Pancreas (tissue), 10 donors: Measurements from ENCODE around the gene GATA2. TPM values are rescaled to one million over a fixed set of nuclear protein-coding genes. Genes with fewer than 3 reads are reported as not detected.
A peak's percentile ranks its signal among the peaks of the same experiment; 100 is the strongest.

ENCODE experiments used
- ATAC-seq, 4 donors: fragments of 200-7000 bp; cut with Tn5 transposase; one replicate each; pipeline versions ENCODE4 v1.8.0 to v1.9.1; 2020; ENCODE audit warnings: mild to moderate bottlenecking in 4 of 4, moderate library complexity in 4 of 4
- DNase-seq, 6 donors: peaks; one replicate each; pipeline ENCODE4 v3.0.0-alpha.2; 2020
- FAIRE-seq: peaks from 2 replicates; lab custom pipeline; 2012; peaks lifted over from hg19 to GRCh38; lab: Jason Lieb, UNC
- H3K27ac ChIP-seq, 4 donors: fragments of 200-600 bp; sonication (generic); 1 replicate in 3 of 4; 2 replicates in 1 of 4; pipeline versions ENCODE4 v1.5.0 to v1.8.0; 2020
- H3K27me3 ChIP-seq, 4 donors: fragments of 200-600 bp; one replicate each; pipeline ENCODE4 v1.8.0; 2021
- H3K36me3 ChIP-seq, 3 donors: fragments of 200-600 bp; sonication (generic) in 1 of 3; one replicate each; pipeline versions ENCODE4 v1.5.0 to v1.8.0; 2020 to 2021
- H3K4me1 ChIP-seq, 3 donors: fragments of 200-600 bp; one replicate each; pipeline ENCODE4 v1.8.0; 2021
- H3K4me3 ChIP-seq, 4 donors: fragments of 200-600 bp; sonication (generic) in 2 of 4; one replicate each; pipeline versions ENCODE4 v1.5.0 to v1.8.0; 2020 to 2021
- H3K9me3 ChIP-seq, 4 donors: fragments of 200-600 bp; one replicate each; pipeline ENCODE4 v1.8.0; 2021
- WGBS, 2 donors: extraction: QIAGEN DNeasy Blood & Tissue Kit; methylation state at CpG; one replicate each; pipeline ENCODE4 v1.1.7; 2013; 5-methylcytosine and 5-hydroxymethylcytosine counted together
- intact Hi-C, 3 donors: fragments of 100-400 bp; cut with DNase I; formaldehyde crosslinking; loops; one replicate each; pipeline versions ENCODE4 v1.11.1 to v1.14.2; 2022
- polyA plus RNA-seq, 2 donors: library from polyadenylated mRNA; stranded (reverse); fragments of 200-250 nt; gene quantifications; one replicate each; pipeline ENCODE4 v1.2.3, GENCODE V29; 2013
- total RNA-seq, 6 donors: library from RNA; stranded (reverse); fragmentation: NEBNext Ultra II Directional in 4 of 6; extraction: Animal tissue kit (Norgen Biotek cat#: 25700) in 4 of 6; gene quantifications; one replicate each; pipeline versions ENCODE4 v1.2.1 to v1.2.4, GENCODE V29; 2021 to 2023
- TF ChIP-seq, protein P1 (sequence below), 4 donors: fragments of 200-600 bp; sonication (generic) in 3 of 4; IDR thresholded peaks; one replicate each; pipeline versions ENCODE4 v1.5.0 to v1.8.0; 2021; ENCODE audit warnings: antibody characterized with exemption in 4 of 4
- donor health status: healthy with polysubstance abuse.
- donor health status: DM: no; HTN: no; CAD: no; lungs with moderate emphysema.
- donor health status: DM: no; HTN: no; CAD: no.
- donor health status: control.
- donor health status: control.
- donor health status: Bipolar disorder and iron deficiency.
- donor health status: DM: yes; HTN: yes; CAD: no.
- donor health status: DM: no; HTN: no; CAD: no.
- donor health status: DM: no; HTN: no; CAD: no.
- donor health status: DM: yes; HTN: yes; CAD: no.

Gene GATA2
- total and polyA plus RNA-seq, 8 donors, result 6.2 to 17.1 (median 11.1) TPM

DNA sequence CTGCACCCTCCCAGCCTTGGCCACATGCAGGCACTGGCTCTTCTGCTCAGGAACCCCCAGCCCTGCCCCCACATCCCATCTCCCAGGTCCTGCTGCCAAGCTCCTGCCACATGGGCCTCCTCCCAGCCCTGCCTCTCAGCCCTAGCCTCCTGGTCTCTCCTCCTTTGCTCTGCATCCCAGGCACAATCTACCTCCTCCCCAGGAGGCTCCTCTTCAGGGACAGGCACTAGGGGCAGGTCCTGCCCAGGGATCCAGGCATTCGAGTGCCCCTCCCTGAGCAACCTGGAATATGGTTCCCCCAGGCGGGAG is 38.7 kb downstream of the GATA2 start:
- no peak for FAIRE-seq
- Histone ChIP-seq H3K36me3 (no peaks in the 10 kb centered on the region), H3K4me3 (no peak overlapping the region), H3K27me3 (no peaks in the 10 kb centered on the region), H3K9me3 (no peaks in the 10 kb centered on the region), H3K4me1 (no peaks in the 10 kb centered on the region), H3K27ac (no peak overlapping the region)
- DNase-seq, result no peak
- TF ChIP-seq, protein P1, sequence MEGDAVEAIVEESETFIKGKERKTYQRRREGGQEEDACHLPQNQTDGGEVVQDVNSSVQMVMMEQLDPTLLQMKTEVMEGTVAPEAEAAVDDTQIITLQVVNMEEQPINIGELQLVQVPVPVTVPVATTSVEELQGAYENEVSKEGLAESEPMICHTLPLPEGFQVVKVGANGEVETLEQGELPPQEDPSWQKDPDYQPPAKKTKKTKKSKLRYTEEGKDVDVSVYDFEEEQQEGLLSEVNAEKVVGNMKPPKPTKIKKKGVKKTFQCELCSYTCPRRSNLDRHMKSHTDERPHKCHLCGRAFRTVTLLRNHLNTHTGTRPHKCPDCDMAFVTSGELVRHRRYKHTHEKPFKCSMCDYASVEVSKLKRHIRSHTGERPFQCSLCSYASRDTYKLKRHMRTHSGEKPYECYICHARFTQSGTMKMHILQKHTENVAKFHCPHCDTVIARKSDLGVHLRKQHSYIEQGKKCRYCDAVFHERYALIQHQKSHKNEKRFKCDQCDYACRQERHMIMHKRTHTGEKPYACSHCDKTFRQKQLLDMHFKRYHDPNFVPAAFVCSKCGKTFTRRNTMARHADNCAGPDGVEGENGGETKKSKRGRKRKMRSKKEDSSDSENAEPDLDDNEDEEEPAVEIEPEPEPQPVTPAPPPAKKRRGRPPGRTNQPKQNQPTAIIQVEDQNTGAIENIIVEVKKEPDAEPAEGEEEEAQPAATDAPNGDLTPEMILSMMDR (IDR thresholded peaks at IDR 0.05), result no peak
- intact Hi-C loops, result no loop called here
- no peak for ATAC-seq
- WGBS, 2 donors, result 95 to 96% methylated on average over 2 of the region's 2 CpGs

DNA sequence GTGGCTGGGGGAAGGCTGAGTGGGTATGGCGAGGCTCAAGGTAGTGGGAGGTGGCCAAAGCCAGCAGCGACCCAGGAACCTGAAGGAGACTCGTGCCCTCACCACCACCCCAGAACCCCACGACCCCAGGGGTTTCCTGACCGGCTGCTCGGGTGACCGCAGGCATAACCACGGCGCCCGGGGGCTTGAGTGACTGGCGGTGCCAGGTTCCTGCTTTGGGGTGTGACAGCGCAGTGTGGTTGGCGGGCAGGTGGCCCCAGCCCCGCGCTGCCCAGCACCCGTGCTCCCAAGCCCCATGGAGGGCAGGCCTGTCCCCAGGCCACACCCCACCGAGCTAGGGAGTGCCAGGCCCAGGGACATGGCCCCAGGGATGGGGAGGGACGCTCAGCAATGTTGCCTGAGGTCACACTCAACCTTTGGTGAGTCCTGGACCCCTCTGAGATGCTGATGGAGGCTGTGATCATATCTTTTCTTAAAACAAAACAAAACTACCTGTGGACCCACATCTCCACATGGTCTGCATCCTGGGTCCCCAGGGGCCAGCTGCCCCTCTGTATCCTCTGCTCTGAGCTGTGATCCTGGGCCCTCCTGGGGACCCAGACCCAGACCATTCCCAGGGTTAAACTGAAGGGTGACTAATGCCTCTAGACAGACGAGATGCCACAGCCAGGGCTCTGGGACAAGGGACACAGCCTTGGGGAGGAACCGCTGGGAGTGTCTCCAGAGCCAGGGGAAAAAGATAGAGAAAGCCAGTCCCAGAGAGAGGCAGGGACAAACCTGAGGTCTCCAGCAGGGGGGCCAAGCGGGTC is 39.3 kb downstream of the GATA2 start:
- H3K27ac ChIP-seq, result no peak overlapping the region
- intact Hi-C loops, result no loop called here
- H3K36me3 ChIP-seq, result no peaks in the 10 kb centered on the region
- DNase-seq (peak in 2 of 6 donors; percentile 55 to 60), ATAC-seq (no peak), FAIRE-seq (no peak)
- no peaks in the 10 kb centered on the region for H3K9me3 ChIP-seq
- TF ChIP-seq, protein P1 (IDR thresholded peaks at IDR 0.05), result no peak
- WGBS, 2 donors, result 86 to 89% methylated on average over 18 to 21 of the region's 21 CpGs
- H3K4me3 ChIP-seq, result no peak overlapping the region
- no peaks in the 10 kb centered on the region for H3K4me1 ChIP-seq
- no peaks in the 10 kb centered on the region for H3K27me3 ChIP-seq

DNA sequence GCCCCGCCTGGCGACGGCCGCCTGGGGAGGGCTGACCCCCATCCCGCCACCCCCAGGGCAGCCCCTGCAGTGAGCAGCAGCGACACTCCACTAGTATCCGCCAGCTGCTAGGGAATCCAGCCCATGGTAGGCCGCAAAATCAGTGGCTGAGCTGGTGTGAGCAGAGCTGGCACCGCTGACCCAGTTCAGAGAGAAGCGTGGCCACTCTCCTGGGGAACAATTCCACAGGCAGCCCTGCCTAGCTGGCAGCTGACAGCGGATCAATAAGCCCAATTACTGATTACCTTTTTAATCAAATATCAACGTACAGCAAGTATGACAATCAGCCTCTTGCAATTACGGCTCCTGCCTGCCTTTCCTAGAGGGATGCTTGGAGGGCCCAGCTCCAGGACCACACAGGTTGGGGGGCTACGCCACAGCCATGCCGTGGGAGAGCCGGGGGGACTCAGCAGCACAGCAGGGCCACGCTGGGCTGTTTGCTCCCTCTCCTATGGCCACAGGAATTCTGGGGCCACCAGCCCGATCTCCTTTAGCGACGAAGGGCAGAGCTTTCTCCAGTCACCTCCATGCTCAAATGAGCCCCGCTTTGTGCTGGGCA is 40.2 kb downstream of the GATA2 start:
- Histone ChIP-seq H3K27me3 (no peaks in the 10 kb centered on the region), H3K27ac (no peak overlapping the region), H3K4me1 (no peaks in the 10 kb centered on the region), H3K9me3 (no peaks in the 10 kb centered on the region), H3K4me3 (no peak overlapping the region), H3K36me3 (no peaks in the 10 kb centered on the region)
- intact Hi-C loops, result no loop called here
- peak in 1 of 4 donors; percentile 58 for ATAC-seq
- 59 to 61% methylated on average over 21 of the region's 21 CpGs for WGBS, 2 donors
- TF ChIP-seq, protein P1 (IDR thresholded peaks at IDR 0.05), result no peak
- DNase-seq, result peak in 1 of 6 donors; percentile 49
- no peak for FAIRE-seq

DNA sequence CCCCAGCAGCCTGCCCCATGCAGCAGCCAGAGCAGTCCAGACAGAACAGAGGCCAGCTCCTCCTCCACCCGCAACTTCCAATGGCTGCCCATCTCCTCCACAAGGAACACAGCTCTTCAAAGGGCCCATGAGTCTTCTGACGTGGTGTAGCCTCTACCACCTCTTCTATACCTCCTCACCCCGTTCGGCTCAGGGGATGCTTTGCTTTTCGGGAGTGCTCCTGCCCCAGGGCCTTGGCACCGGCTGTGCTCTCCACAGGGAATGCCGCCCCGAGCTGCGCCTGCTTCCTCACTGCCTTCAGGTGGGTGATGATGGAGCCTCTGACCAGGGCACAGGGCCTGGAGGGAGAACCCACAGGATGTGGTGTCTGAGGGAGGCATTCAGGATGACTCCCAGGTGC is 40.9 kb downstream of the GATA2 start:
- Histone ChIP-seq H3K9me3 (no peaks in the 10 kb centered on the region), H3K4me3 (no peak overlapping the region), H3K27ac (no peak overlapping the region), H3K27me3 (no peaks in the 10 kb centered on the region), H3K4me1 (no peaks in the 10 kb centered on the region), H3K36me3 (no peaks in the 10 kb centered on the region)
- intact Hi-C loops, result no loop called here
- no peak for DNase-seq
- 90 to 95% methylated on average over 9 of the region's 9 CpGs for WGBS, 2 donors
- ATAC-seq, result no peak
- no peak for FAIRE-seq
- TF ChIP-seq, protein P1 (IDR thresholded peaks at IDR 0.05), result no peak

DNA sequence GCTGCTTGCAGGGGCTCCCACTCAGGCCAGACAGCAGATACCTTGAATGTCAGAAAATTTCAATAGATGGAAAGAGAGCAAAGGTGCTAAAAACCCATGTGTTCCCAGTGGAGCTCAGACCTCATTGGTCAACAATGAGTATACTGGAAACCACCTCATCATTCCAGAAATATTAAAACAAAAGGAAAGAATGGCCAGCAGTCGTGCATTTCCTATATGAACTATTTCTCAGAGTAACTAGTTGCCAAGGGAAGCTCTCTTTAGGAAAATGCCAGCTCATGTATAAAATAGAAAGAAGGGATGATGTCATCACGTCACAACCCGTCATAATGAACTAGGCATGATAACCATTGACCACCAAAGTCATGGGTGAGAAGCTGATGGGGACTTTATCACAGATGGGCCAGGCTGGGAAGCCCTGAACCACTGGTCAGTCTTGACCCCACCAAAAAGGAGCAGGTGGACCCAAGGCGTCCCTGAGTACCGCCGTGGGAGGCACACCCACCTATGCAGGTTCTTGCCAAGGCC is 43.8 kb downstream of the GATA2 start:
- FAIRE-seq (no peak), DNase-seq (no peak), ATAC-seq (no peak)
- Histone ChIP-seq H3K27ac (no peak overlapping the region), H3K9me3 (no peaks in the 10 kb centered on the region), H3K4me1 (no peaks in the 10 kb centered on the region), H3K4me3 (no peak overlapping the region), H3K36me3 (no peaks in the 10 kb centered on the region), H3K27me3 (no peaks in the 10 kb centered on the region)
- TF ChIP-seq, protein P1 (IDR thresholded peaks at IDR 0.05), result no peak
- 80 to 89% methylated on average over 6 of the region's 6 CpGs for WGBS, 2 donors
- intact Hi-C loops, result no loop called here
